NCI-H1092 (cell line): Measurements from ENCODE around the gene CNTNAP5.

Experiments used
- DNase-seq: peaks from one replicate; lab custom pipeline; 2025; lab: John Stamatoyannopoulos, UW

Gene CNTNAP5

GRCh38 chr2:124692707-124693106 is 667.6 kb downstream of the CNTNAP5 start:
- DNase-seq: no peak

- DNase-seq: no peak
These were observed 668.1 kb downstream of the CNTNAP5 start for GRCh38 chr2:124693156-124693555.

GRCh38 chr2:124698979-124699565 is 674.0 kb downstream of the CNTNAP5 start:
- no peak for DNase-seq

- no peak for DNase-seq
These were observed 677.7 kb downstream of the CNTNAP5 start for GRCh38 chr2:124702777-124703176.

GRCh38 chr2:124704071-124704925 is 679.2 kb downstream of the CNTNAP5 start:
- no peak for DNase-seq

GRCh38 chr2:124708661-124709060 is 683.6 kb downstream of the CNTNAP5 start:
- no peak for DNase-seq

- DNase-seq: no peak
These were observed 688.9 kb downstream of the CNTNAP5 start for GRCh38 chr2:124713969-124714368.

GRCh38 chr2:124725187-124725586 is 700.1 kb downstream of the CNTNAP5 start:
- no peak for DNase-seq

GRCh38 chr2:124740636-124741035 is 715.5 kb downstream of the CNTNAP5 start:
- no peak for DNase-seq

GRCh38 chr2:124753842-124754241 is 728.8 kb downstream of the CNTNAP5 start:
- no peak for DNase-seq

- DNase-seq: no peak
These were observed 730.3 kb downstream of the CNTNAP5 start for GRCh38 chr2:124755386-124755785.

GRCh38 chr2:124756048-124756447 is 731.0 kb downstream of the CNTNAP5 start:
- DNase-seq: no peak

GRCh38 chr2:124762388-124762787 is 737.3 kb downstream of the CNTNAP5 start:
- DNase-seq: no peak

GRCh38 chr2:124763611-124764010 is 738.5 kb downstream of the CNTNAP5 start:
- no peak for DNase-seq

- DNase-seq: no peak
These were observed 749.7 kb downstream of the CNTNAP5 start for GRCh38 chr2:124774781-124775180.

- DNase-seq: no peak
These were observed 751.2 kb downstream of the CNTNAP5 start for GRCh38 chr2:124776332-124776731.

- no peak for DNase-seq
These were observed 753.0 kb downstream of the CNTNAP5 start for GRCh38 chr2:124778076-124778475.

GRCh38 chr2:124796647-124797046 is 771.6 kb downstream of the CNTNAP5 start:
- DNase-seq: no peak

- no peak for DNase-seq
These were observed 772.0 kb downstream of the CNTNAP5 start for GRCh38 chr2:124797049-124797448.

- DNase-seq: no peak
These were observed 773.5 kb downstream of the CNTNAP5 start for GRCh38 chr2:124798551-124798950.

GRCh38 chr2:124804014-124804940 is 779.2 kb downstream of the CNTNAP5 start:
- DNase-seq: peak; percentile 9

- DNase-seq: no peak
These were observed 780.0 kb downstream of the CNTNAP5 start for GRCh38 chr2:124805060-124805459.
